GM12874 (cell line): ENCODE measurements around the gene SPANXN5.
"Not testable (repeated sequence)": the region's sequence is repeated elsewhere in the genome, so short reads cannot be mapped to it uniquely, and the experiment has no call there.

Experiments
- CTCF ChIP-seq: IDR thresholded peaks from 2 replicates; pipeline ENCODE4 v1.5.1; 2011; ENCODE audit warnings: low read depth, mild to moderate bottlenecking, control low read depth, low read length, moderate library complexity; ENCODE audit not compliant: insufficient read depth

SPANXN5 gene

DNA sequence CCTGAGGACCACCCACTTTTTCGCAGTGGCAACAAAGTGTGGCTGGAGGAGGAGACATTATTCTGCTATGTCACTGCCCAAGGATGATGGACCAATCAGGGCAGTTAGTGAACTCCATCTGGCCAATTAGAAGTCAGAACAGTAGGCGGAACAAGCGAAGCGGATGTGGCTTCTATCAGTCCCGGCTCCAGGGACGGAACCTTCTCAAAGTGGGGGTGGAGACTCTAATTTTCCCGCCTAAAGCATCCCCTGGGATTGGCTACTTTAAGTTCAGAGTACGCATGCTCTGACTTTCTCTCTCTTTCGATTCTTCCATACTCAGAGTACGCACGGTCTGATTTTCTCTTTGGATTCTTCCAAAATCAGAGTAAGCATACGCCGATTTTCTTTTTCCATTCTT, 46.3 kb downstream of the SPANXN5 start, which contains the start of gene SSX2B:
TSS of gene SSX2B (plus strand) at position 301 of the 400 bp plus-strand sequence. CDS start 1,429 bp downstream, outside the sequence.
- not testable (repeated sequence) for TF ChIP-seq CTCF
